Measurements from ENCODE around the gene ABCC4.
"Not testable (repeated sequence)": the region's sequence is repeated elsewhere in the genome, so short reads cannot be mapped to it uniquely, and the experiment has no call there.

ABCC4 gene

GRCh38 chr13:95195146-95195545 is 106.1 kb downstream of the ABCC4 start:
- DNase-seq (ENCODE audit: low spot score) = no peak

- no peak for DNase-seq (ENCODE audit: low spot score)
Measured at GRCh38 chr13:95193509-95194230, 107.6 kb downstream of the ABCC4 start.

GRCh38 chr13:95192998-95193397 is 108.3 kb downstream of the ABCC4 start:
- no peak for DNase-seq (ENCODE audit: low spot score)

GRCh38 chr13:95192564-95192945 is 108.7 kb downstream of the ABCC4 start:
- DNase-seq (ENCODE audit: low spot score) = not testable (repeated sequence)

GRCh38 chr13:95191821-95192563 is 109.3 kb downstream of the ABCC4 start:
- DNase-seq (ENCODE audit: low spot score) = peak; percentile 42

GRCh38 chr13:95188128-95188527 is 113.1 kb downstream of the ABCC4 start:
- no peak for DNase-seq (ENCODE audit: low spot score)

GRCh38 chr13:95185851-95186250 is 115.4 kb downstream of the ABCC4 start:
- no peak for DNase-seq (ENCODE audit: low spot score)

GRCh38 chr13:95185311-95185710 is 115.9 kb downstream of the ABCC4 start:
- DNase-seq (ENCODE audit: low spot score) = no peak

GRCh38 chr13:95184317-95184716 is 116.9 kb downstream of the ABCC4 start:
- DNase-seq (ENCODE audit: low spot score) = no peak

- no peak for DNase-seq (ENCODE audit: low spot score)
Measured at GRCh38 chr13:95182570-95183265, 118.5 kb downstream of the ABCC4 start.

GRCh38 chr13:95181586-95181985 is 119.7 kb downstream of the ABCC4 start:
- no peak for DNase-seq (ENCODE audit: low spot score)

GRCh38 chr13:95180513-95181245 is 120.6 kb downstream of the ABCC4 start:
- no peak for DNase-seq (ENCODE audit: low spot score)

GRCh38 chr13:95176611-95177259 is 124.5 kb downstream of the ABCC4 start:
- DNase-seq (ENCODE audit: low spot score) = no peak

GRCh38 chr13:95174517-95174916 is 126.7 kb downstream of the ABCC4 start:
- no peak for DNase-seq (ENCODE audit: low spot score)

GRCh38 chr13:95168191-95168590 is 133.1 kb downstream of the ABCC4 start:
- no peak for DNase-seq (ENCODE audit: low spot score)

- not testable (repeated sequence) for DNase-seq (ENCODE audit: low spot score)
Measured at GRCh38 chr13:95167003-95167402, 134.2 kb downstream of the ABCC4 start.

- DNase-seq (ENCODE audit: low spot score) = no peak
Measured at GRCh38 chr13:95164830-95165229, 136.4 kb downstream of the ABCC4 start.

- no peak for DNase-seq (ENCODE audit: low spot score)
Measured at GRCh38 chr13:95160112-95160906, 140.9 kb downstream of the ABCC4 start.

- no peak for DNase-seq (ENCODE audit: low spot score)
Measured at GRCh38 chr13:95159458-95159857, 141.8 kb downstream of the ABCC4 start.

GRCh38 chr13:95156208-95156607 is 145.0 kb downstream of the ABCC4 start:
- DNase-seq (ENCODE audit: low spot score) = no peak

GRCh38 chr13:95155504-95155903 is 145.7 kb downstream of the ABCC4 start:
- no peak for DNase-seq (ENCODE audit: low spot score)

All from LoVo (cell line).